KG1 (cell line): Measurements from ENCODE around the gene NSF.
"Not testable (repeated sequence)": the region's sequence is repeated elsewhere in the genome, so short reads cannot be mapped to it uniquely, and the experiment has no call there.

Source experiments
- DNase-seq: peaks from one replicate; lab custom pipeline; 2025; lab: John Stamatoyannopoulos, UW

Gene NSF

DNA sequence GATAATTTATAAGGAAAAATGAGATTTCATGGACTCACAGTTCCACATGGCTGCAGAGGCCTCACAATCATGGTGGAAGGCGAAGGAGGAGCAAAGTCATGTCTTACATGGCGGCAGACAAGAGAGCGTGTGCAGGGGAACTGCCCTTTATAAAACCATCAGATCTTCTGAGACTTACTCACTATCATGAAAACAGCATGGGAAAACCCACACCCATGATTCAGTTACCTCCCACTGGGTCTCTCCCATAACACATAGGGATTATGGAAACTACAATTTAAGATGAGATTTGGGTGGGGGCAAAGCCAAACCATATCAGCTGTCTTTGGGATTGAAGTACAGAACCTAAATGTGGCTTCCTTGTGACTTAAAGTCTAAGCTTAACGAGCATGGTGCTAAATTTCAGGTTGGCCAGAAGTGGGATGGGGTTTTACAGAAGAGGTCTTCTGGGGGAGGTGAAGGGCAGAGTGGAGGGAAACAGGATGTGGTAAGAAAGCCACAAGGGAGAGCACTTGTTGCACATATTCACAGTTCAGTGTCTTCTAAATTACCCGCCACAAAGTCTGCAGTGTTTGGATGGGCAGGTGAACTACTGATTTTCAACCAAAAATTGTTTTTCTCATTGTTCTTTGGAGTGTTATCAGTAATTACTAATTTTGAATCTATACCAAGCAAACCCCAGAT lies 38.4 kb downstream of the NSF start:
- DNase-seq, result not testable (repeated sequence)

GRCh38 chr17:46632146-46632545 lies 41.7 kb downstream of the NSF start:
- not testable (repeated sequence) for DNase-seq

DNA sequence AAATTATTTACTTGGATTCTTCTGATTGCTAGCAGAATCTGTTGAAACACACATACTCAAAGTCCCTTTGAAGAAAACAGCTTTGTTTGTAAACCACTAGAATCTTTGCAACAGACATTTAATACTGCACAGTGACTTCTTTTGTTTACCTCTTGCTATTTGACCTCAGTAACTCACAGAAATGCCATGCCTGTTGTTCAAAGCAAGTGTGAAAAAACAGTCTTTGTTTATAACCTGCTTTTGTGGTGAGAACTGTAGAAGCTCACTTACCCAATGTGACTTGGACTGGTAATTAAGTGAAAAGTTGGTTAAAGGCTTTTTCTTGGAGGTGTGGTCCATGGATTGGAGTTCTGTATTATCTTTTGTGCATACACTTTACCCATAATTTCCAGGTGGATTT lies 44.4 kb downstream of the NSF start:
- not testable (repeated sequence) for DNase-seq

DNA sequence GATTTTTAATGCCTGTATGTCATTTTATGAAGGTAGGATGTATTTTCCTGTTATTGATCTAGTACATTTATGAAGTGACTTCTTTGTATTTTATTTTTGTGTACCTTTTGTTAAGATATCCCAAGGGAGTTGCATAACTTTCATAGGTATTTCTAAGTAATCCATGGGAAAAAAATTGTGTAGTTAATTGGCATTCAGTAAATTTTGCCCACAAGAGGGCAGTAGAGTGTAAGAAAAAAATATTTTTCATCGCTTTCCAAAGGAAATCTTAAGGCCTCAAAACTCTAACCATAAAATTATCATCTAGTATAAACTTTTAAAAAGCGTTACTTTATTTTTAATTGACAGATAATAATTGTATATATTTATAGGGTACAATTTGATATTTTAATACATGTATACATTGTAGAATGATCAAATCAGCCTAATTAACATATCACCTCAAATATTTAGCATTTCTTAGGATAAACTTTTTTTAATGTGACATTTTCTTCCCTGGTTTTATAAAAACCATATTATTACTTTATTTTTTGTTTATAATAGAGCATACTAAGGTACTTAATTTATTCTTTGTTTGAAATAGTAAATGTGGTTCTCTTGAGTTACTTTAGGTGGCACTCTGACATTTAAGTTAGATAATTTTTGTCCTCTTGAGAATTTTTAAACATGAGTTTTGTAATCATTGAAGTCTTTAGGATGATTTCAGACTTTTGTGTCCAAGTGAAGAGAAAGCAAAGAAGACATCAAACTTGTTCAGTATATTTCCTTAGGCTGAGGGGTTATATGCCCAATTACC lies 51.6 kb downstream of the NSF start:
- not testable (repeated sequence) for DNase-seq

- not testable (repeated sequence) for DNase-seq
Measured at GRCh38 chr17:46647251-46647650, 56.8 kb downstream of the NSF start.

DNA sequence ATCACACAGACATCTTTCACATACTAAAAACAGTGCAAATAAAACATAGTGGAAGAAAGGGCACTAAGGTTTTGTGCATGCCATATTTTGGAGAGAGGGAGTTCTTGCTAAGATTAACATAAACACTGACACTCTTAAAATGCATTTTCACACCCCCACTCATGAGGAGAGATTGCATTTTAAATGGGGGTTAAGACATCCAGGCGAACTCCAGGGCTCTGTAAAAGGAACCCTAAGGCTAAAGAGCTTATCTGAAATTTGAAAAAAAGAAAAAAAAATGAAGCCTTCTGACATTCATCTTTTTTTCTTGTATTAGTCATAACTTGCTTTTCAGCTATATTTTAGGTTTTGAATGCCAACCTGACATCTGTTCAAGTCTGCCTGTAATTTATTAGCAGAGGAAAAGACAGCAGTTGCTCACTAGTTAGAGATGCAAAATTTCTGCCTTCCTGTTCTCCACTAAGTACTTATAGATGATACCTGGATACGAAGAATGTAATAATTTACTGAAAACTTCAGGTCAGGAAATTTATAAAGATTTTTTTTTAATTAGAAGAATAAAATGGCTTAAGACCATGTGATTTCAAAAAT lies 57.3 kb downstream of the NSF start:
- DNase-seq, result not testable (repeated sequence)

DNA sequence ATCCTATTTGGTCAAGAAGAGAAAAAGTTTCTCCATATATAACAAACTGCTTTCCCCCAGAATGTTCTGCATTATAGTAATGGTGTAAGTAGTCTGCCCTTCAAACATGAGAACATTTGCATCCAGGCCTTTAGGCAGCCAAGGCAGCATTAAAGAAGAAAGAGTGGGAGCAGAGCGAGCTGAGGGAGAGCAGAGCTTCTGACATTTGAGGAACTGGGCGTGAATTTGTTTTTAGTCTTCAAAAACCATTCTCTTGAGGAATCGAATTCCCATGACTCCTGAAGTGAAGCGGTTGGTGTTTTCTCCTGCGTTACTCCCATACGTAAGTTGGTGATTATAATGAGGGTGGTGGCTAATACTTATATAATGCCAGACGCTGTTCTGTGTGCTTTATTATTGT lies 58.8 kb downstream of the NSF start:
- not testable (repeated sequence) for DNase-seq

DNA sequence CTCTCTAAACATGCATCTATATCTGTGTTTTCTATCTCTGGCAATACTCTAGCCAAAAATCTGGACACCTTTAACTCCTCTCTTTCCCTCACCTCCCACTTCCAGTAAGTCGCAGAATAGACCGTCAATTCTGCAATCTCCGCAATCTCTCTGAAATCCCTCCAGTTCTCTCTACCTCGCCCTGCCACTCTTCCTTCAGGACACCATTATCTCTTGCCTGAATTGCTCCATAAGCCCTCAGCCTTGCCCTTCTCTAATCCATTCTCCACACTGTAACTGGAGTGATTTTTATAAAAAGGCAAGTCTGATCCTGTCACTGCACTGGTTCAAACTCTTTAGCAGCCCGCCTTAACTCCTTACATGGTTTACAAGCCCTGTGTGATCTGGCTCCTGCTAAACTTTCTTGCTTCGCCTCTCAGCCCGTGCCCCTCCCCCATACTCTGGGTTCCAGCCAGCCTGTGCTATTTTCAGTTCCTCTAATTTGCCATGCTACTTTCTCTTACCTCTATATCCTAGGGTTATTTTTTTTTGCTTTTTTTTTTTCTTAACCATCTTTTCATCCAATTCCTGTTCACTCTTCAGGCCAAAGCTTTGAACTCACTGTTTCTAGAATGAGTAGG lies 61.7 kb downstream of the NSF start:
- DNase-seq, result not testable (repeated sequence)

- not testable (repeated sequence) for DNase-seq
Measured at GRCh38 chr17:46658235-46658634, 67.8 kb downstream of the NSF start.

- DNase-seq, result not testable (repeated sequence)
Measured at GRCh38 chr17:46659702-46660101, 69.2 kb downstream of the NSF start.

DNA sequence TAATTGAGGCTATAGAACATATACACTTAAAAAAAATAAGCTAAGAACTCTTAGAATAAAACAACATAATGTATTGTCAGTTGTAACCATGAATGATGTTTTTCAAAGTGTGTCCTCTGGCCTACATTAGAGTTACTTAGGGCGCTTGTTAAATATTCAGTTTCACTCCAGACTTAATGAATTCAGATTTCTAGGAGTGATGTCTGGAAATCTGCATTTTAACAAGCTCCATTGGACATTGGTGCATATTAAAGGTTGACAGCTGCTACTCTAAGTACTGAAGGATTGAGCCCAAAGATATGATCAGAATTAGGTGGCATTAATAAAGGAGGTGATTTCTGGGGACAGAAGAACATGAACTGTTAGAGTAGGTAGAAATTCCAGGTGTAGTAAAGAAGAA lies 72.7 kb downstream of the NSF start:
- not testable (repeated sequence) for DNase-seq

DNA sequence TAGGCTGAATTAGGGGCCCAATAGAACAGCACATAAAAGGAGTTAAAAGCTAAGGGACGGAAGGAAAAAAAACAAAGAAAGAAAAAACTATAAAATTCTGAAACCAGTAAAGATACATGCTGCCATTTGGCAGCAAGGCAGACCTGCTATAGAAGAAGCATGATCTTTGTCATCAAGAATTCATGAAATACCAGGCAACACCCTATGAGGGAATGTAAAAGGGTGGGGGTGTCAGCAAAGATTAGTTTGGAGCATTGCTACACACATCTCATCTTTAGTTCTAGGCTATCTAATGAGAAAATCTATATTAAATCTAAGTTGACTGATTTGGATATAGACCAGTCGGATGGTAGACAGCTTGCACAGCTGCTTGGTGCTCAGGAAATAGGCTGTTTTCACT lies 73.1 kb downstream of the NSF start:
- DNase-seq, result not testable (repeated sequence)

DNA sequence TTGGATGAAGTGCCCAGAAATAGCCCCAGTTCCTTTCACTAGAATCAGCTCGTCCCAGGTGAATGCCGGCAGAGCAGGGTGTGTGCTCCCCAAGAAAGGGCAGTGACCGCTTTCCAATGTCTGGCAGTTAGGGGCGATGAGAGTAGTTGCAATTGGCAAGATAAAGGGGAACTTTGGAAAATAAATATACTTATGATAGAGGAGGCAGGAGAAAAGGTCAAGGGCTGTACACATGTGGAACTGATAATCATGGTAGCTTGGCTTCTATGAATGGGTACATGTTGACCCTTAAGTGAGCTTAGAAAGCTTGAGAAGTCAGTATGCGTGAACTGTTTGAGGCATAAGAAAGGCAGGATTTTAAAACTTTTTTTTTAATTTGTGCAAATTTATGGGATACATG lies 75.5 kb downstream of the NSF start:
- DNase-seq, result not testable (repeated sequence)

- not testable (repeated sequence) for DNase-seq
Measured at GRCh38 chr17:46670789-46671188, 80.3 kb downstream of the NSF start.

GRCh38 chr17:46672777-46673176 lies 82.3 kb downstream of the NSF start:
- DNase-seq, result not testable (repeated sequence)

GRCh38 chr17:46677819-46678218 lies 87.3 kb downstream of the NSF start:
- DNase-seq, result not testable (repeated sequence)

DNA sequence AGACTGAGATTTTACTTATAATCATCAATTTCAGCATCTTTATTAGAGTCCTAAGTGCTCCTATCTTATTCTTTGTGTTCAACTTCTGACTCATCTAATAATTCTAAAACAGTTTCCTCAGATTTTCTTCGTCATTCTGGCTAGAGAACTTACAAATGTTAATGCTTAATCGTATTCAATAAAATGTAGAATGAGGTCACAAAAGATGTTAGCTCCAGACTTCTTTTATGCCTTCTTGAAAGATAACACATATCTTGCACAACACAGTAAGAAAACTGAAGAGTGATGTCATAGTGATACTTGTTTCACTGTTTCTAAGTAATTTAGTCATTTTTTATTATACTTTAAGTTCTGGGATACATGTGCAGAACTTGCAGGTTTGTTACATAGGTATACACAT lies 93.2 kb downstream of the NSF start:
- DNase-seq, result not testable (repeated sequence)

GRCh38 chr17:46685284-46685683 lies 94.8 kb downstream of the NSF start:
- not testable (repeated sequence) for DNase-seq

DNA sequence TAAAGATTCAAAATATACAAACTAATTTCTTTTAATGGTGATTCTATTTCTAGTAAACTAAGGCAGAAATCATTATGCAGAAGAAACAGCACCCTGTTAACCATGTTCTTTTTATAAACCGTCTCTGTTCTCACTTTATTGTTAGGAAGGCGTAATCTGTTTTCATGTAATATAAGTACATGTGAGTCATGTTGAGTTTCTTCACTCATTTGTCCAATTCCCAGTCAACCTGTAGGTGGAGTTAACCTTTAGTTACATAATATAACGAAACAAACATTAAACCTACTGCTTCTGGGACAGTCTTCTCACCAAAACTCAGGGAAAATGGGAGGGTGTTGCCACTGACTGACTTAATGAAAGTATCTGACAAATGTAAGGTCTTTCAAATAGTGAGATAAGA lies 101.7 kb downstream of the NSF start:
- not testable (repeated sequence) for DNase-seq

GRCh38 chr17:46693283-46693682 lies 102.8 kb downstream of the NSF start:
- not testable (repeated sequence) for DNase-seq

DNA sequence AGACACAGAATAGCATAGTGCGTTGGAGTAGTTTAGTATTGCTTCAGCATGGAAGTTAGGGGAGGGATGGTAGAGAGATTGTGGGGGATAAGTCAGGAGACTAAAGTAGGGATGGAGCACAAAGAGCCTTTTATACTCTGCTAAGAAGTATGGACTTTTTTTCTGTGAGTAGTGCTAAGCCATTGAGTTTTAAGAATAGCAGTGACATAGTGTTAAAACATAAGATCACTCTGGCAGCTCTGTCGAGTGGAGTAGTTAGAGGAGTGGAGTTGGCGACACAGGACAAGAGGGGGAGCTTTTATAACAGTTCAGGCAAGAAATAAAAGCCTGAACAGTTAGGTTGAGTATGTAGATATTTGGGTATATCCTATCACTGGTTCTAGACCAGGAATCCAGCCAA lies 106.1 kb downstream of the NSF start:
- DNase-seq, result not testable (repeated sequence)

GRCh38 chr17:46699014-46699413 lies 108.5 kb downstream of the NSF start:
- not testable (repeated sequence) for DNase-seq
